HepG2 (cell line): ENCODE measurements around the gene KRTCAP2. TPM values are rescaled to one million over a fixed set of nuclear protein-coding genes. Genes with fewer than 3 reads are reported as not detected.

ENCODE experiments used
- ATF3 ChIP-seq: sonication (generic); formaldehyde crosslinking; IDR thresholded peaks from 2 replicates; pipeline ENCODE4 v1.4.0; 2020; ENCODE audit warnings: missing genetic modification reagents
- EP300 ChIP-seq, 3 experiments: sonication (generic) in 1 of 3; formaldehyde crosslinking in 1 of 3; IDR thresholded peaks; 2 replicates each; pipeline versions ENCODE4 v1.5.1 to v1.6.1; 2011 to 2020; ENCODE audit warnings: low read depth in 2 of 3, low read length in 2 of 3, borderline replicate concordance in 1 of 3, improper control_type of control experiment in 1 of 3, mild to moderate bottlenecking in 1 of 3, missing genetic modification reagents in 1 of 3, moderate library complexity in 1 of 3
- GPBP1L1 ChIP-seq: sonication (generic); formaldehyde crosslinking; IDR thresholded peaks from 2 replicates; pipeline ENCODE4 v1.5.0; 2020; ENCODE audit warnings: mild to moderate bottlenecking, missing genetic modification reagents
- GTF3A ChIP-seq: sonication (generic); formaldehyde crosslinking; conservative IDR thresholded peaks from 2 replicates; pipeline ENCODE4 v1.4.0; 2020; ENCODE audit warnings: mild to moderate bottlenecking, missing genetic modification reagents
- MEIS2 ChIP-seq: sonication (generic); formaldehyde crosslinking; IDR thresholded peaks from 2 replicates; pipeline ENCODE4 v1.9.0; 2021; ENCODE audit warnings: mild to moderate bottlenecking, missing genetic modification reagents
- MXD4 ChIP-seq: IDR thresholded peaks from 2 replicates; pipeline ENCODE4 v1.6.1; 2016; ENCODE audit warnings: mild to moderate bottlenecking, missing biosample characterization, missing genetic modification reagents
- NFE2 ChIP-seq: sonication (generic); formaldehyde crosslinking; IDR thresholded peaks from 2 replicates; pipeline ENCODE4 v1.4.0; 2020; ENCODE audit warnings: missing genetic modification reagents
- SOX5 ChIP-seq: IDR thresholded peaks from 2 replicates; pipeline ENCODE4 v1.6.1; 2016; ENCODE audit warnings: borderline replicate concordance
- TARDBP ChIP-seq: sonication (generic); formaldehyde crosslinking; IDR thresholded peaks from 2 replicates; pipeline ENCODE4 v1.8.0; 2022; ENCODE audit warnings: mild to moderate bottlenecking, missing genetic modification reagents
- ZNF564 ChIP-seq: sonication (generic); formaldehyde crosslinking; IDR thresholded peaks from 2 replicates; pipeline ENCODE4 v1.8.1; 2023; ENCODE audit warnings: mild to moderate bottlenecking, missing genetic modification reagents
- ZNF616 ChIP-seq: sonication (generic); formaldehyde crosslinking; IDR thresholded peaks from 2 replicates; pipeline ENCODE4 v1.5.0; 2020; ENCODE audit warnings: low read depth, mild to moderate bottlenecking, missing genetic modification reagents
- ZNF761 ChIP-seq: sonication (generic); formaldehyde crosslinking; conservative IDR thresholded peaks from 2 replicates; pipeline ENCODE4 v1.4.0; 2020; ENCODE audit warnings: mild to moderate bottlenecking, missing genetic modification reagents
- polyA plus RNA-seq, 8 experiments: library from polyadenylated mRNA; depleted of rRNA in 3 of 8; stranded (reverse) in 7 of 8; unstranded in 1 of 8; fragments of >200 nt; fragmentation: Illumina TruSeq in 4 of 8; extraction: Trizol in 4 of 8; gene quantifications; 2 replicates each; pipeline versions ENCODE4 v1.2.1 to v1.2.3, GENCODE V29; 2011 to 2016; ENCODE audit warnings: low read depth in 4 of 8, missing spikeins in 1 of 8, mixed read lengths in 1 of 8; ENCODE audit not compliant: insufficient read depth in 1 of 8
- total RNA-seq, 5 experiments: library from RNA; depleted of rRNA; stranded (reverse); fragments of >200 nt; fragmentation: Illumina TruSeq; extraction: Trizol; gene quantifications; 2 replicates each; pipeline ENCODE4 v1.2.3, GENCODE V29; 2016; ENCODE audit warnings: low read depth in 1 of 5
- TF ChIP-seq, protein P1 (sequence below): sonication (generic); formaldehyde crosslinking; IDR thresholded peaks from 2 replicates; pipeline ENCODE4 v1.5.1; 2020; ENCODE audit warnings: missing genetic modification reagents, mild to moderate bottlenecking, borderline replicate concordance
- TF ChIP-seq, protein P2 (sequence below): sonication (generic); formaldehyde crosslinking; IDR thresholded peaks from 2 replicates; pipeline ENCODE4 v1.5.0; 2020; ENCODE audit warnings: mild to moderate bottlenecking, missing genetic modification reagents
- TF ChIP-seq, protein P3 (sequence below): sonication (generic); formaldehyde crosslinking; IDR thresholded peaks from 2 replicates; pipeline ENCODE4 v1.4.0; 2020; ENCODE audit warnings: mild to moderate bottlenecking, missing genetic modification reagents
- TF ChIP-seq, protein P4 (sequence below): sonication (generic); formaldehyde crosslinking; IDR thresholded peaks from 2 replicates; pipeline ENCODE4 v1.4.0; 2020; ENCODE audit warnings: missing genetic modification reagents

The KRTCAP2 gene
- total and polyA plus RNA-seq, 2 of the 13 experiments (the other 11 are each of a cell fraction or from before 2014, with no cell fraction given) = 77.3 to 79.4 TPM

- TF ChIP-seq, protein P1, sequence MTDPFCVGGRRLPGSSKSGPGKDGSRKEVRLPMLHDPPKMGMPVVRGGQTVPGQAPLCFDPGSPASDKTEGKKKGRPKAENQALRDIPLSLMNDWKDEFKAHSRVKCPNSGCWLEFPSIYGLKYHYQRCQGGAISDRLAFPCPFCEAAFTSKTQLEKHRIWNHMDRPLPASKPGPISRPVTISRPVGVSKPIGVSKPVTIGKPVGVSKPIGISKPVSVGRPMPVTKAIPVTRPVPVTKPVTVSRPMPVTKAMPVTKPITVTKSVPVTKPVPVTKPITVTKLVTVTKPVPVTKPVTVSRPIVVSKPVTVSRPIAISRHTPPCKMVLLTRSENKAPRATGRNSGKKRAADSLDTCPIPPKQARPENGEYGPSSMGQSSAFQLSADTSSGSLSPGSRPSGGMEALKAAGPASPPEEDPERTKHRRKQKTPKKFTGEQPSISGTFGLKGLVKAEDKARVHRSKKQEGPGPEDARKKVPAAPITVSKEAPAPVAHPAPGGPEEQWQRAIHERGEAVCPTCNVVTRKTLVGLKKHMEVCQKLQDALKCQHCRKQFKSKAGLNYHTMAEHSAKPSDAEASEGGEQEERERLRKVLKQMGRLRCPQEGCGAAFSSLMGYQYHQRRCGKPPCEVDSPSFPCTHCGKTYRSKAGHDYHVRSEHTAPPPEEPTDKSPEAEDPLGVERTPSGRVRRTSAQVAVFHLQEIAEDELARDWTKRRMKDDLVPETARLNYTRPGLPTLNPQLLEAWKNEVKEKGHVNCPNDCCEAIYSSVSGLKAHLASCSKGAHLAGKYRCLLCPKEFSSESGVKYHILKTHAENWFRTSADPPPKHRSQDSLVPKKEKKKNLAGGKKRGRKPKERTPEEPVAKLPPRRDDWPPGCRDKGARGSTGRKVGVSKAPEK (CRISPR knock-in tag) = no peak
- TF ChIP-seq GPBP1L1 (CRISPR knock-in tag) (no peak), MEIS2 (CRISPR knock-in tag) (peak; percentile 79; the same call in 1 of the 2 replicates), GTF3A (no peak), MXD4 (CRISPR knock-in tag) (peak; percentile 91), ZNF564 (no peak; the same call in 1 of the 2 replicates), EP300 (IDR thresholded peaks at IDR 0.05; ENCODE audit: low read depth in 2 of 2, low read length in 2 of 2) (peak; percentile 96 to 99), EP300 (CRISPR knock-in tag; IDR thresholded peaks at IDR 0.05; ENCODE audit: borderline replicate concordance) (peak; percentile 97), ZNF616 (CRISPR knock-in tag) (peak; percentile 14; the same call in 1 of the 2 replicates), TARDBP (CRISPR knock-in tag) (peak; percentile 94), NFE2 (CRISPR knock-in tag) (peak; percentile 28; the same call in 1 of the 2 replicates), ZNF761 (CRISPR knock-in tag) (no peak; the same call in 1 of the 2 replicates), SOX5 (CRISPR knock-in tag) (peak; percentile 97), ATF3 (CRISPR knock-in tag) (peak; percentile 92)
- TF ChIP-seq, protein P2, sequence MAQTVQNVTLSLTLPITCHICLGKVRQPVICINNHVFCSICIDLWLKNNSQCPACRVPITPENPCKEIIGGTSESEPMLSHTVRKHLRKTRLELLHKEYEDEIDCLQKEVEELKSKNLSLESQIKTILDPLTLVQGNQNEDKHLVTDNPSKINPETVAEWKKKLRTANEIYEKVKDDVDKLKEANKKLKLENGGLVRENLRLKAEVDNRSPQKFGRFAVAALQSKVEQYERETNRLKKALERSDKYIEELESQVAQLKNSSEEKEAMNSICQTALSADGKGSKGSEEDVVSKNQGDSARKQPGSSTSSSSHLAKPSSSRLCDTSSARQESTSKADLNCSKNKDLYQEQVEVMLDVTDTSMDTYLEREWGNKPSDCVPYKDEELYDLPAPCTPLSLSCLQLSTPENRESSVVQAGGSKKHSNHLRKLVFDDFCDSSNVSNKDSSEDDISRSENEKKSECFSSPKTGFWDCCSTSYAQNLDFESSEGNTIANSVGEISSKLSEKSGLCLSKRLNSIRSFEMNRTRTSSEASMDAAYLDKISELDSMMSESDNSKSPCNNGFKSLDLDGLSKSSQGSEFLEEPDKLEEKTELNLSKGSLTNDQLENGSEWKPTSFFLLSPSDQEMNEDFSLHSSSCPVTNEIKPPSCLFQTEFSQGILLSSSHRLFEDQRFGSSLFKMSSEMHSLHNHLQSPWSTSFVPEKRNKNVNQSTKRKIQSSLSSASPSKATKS (CRISPR knock-in tag) = no peak; the same call in 1 of the 2 replicates
- TF ChIP-seq, protein P3, sequence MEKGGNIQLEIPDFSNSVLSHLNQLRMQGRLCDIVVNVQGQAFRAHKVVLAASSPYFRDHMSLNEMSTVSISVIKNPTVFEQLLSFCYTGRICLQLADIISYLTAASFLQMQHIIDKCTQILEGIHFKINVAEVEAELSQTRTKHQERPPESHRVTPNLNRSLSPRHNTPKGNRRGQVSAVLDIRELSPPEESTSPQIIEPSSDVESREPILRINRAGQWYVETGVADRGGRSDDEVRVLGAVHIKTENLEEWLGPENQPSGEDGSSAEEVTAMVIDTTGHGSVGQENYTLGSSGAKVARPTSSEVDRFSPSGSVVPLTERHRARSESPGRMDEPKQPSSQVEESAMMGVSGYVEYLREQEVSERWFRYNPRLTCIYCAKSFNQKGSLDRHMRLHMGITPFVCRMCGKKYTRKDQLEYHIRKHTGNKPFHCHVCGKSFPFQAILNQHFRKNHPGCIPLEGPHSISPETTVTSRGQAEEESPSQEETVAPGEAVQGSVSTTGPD (CRISPR knock-in tag) = no peak
- TF ChIP-seq, protein P4, sequence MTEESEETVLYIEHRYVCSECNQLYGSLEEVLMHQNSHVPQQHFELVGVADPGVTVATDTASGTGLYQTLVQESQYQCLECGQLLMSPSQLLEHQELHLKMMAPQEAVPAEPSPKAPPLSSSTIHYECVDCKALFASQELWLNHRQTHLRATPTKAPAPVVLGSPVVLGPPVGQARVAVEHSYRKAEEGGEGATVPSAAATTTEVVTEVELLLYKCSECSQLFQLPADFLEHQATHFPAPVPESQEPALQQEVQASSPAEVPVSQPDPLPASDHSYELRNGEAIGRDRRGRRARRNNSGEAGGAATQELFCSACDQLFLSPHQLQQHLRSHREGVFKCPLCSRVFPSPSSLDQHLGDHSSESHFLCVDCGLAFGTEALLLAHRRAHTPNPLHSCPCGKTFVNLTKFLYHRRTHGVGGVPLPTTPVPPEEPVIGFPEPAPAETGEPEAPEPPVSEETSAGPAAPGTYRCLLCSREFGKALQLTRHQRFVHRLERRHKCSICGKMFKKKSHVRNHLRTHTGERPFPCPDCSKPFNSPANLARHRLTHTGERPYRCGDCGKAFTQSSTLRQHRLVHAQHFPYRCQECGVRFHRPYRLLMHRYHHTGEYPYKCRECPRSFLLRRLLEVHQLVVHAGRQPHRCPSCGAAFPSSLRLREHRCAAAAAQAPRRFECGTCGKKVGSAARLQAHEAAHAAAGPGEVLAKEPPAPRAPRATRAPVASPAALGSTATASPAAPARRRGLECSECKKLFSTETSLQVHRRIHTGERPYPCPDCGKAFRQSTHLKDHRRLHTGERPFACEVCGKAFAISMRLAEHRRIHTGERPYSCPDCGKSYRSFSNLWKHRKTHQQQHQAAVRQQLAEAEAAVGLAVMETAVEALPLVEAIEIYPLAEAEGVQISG (CRISPR knock-in tag) = peak; percentile 74
Measured at GRCh38 chr1:155127105-155127966, 45.8 kb downstream of the KRTCAP2 start, which contains the start of gene EFNA1 (continued).
